WTC11 (cell line): ENCODE results near the gene PEX5.

Source experiments
- ESRRA ChIP-seq: sonication (generic); formaldehyde crosslinking; IDR thresholded peaks from 2 replicates; pipeline ENCODE4 v1.8.1; 2022; ENCODE audit warnings: mild to moderate bottlenecking, missing genetic modification reagents, borderline replicate concordance
- JUN ChIP-seq: sonication (generic); formaldehyde crosslinking; IDR thresholded peaks from 2 replicates; pipeline ENCODE4 v1.8.0; 2023; ENCODE audit warnings: mild to moderate bottlenecking, missing genetic modification reagents
- TF ChIP-seq, protein P1 (sequence below): sonication (generic); formaldehyde crosslinking; IDR thresholded peaks from 2 replicates; pipeline ENCODE4 v1.8.1; 2023; ENCODE audit warnings: mild to moderate bottlenecking, missing genetic modification reagents, borderline replicate concordance
- TF ChIP-seq, protein P2 (sequence below): fragments of 200-600 bp; IDR thresholded peaks from 2 replicates; pipeline ENCODE4 v1.8.0; 2022; ENCODE audit warnings: antibody characterized with exemption
- TF ChIP-seq, protein P3 (sequence below): sonication (generic); formaldehyde crosslinking; IDR thresholded peaks from 2 replicates; pipeline ENCODE4 v1.8.0; 2022; ENCODE audit warnings: mild to moderate bottlenecking, missing genetic modification reagents

DNA sequence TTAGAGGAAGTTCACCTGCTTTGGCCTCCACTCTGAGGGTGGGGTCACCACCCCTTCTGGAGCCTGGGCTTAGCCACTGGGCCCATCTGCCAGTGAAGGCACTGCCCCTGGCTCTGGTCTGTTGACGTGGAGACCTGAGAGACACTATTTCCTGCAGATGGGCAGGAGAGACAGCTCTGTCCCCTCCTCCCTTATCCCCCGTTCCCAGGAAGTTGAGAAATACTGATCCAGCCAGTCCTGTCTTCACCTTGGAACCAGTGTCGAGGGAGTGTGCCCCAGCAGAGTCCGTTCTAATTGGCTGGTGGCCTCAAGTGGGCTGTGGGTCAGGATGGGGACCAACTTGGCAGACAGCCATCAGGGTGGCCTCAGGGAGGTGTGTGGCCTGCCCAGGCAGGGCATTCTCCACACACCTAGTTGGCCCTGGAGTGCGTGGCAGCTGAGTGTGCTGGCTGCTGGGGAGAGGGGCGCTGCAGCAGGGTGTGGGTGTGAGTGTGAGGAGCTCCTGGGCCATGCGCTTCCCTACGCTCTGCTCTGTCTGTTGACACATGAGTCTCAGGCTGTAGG, 33.9 kb upstream of the PEX5 start:
- no peak for TF ChIP-seq JUN (CRISPR knock-in tag)
- TF ChIP-seq, protein P1, sequence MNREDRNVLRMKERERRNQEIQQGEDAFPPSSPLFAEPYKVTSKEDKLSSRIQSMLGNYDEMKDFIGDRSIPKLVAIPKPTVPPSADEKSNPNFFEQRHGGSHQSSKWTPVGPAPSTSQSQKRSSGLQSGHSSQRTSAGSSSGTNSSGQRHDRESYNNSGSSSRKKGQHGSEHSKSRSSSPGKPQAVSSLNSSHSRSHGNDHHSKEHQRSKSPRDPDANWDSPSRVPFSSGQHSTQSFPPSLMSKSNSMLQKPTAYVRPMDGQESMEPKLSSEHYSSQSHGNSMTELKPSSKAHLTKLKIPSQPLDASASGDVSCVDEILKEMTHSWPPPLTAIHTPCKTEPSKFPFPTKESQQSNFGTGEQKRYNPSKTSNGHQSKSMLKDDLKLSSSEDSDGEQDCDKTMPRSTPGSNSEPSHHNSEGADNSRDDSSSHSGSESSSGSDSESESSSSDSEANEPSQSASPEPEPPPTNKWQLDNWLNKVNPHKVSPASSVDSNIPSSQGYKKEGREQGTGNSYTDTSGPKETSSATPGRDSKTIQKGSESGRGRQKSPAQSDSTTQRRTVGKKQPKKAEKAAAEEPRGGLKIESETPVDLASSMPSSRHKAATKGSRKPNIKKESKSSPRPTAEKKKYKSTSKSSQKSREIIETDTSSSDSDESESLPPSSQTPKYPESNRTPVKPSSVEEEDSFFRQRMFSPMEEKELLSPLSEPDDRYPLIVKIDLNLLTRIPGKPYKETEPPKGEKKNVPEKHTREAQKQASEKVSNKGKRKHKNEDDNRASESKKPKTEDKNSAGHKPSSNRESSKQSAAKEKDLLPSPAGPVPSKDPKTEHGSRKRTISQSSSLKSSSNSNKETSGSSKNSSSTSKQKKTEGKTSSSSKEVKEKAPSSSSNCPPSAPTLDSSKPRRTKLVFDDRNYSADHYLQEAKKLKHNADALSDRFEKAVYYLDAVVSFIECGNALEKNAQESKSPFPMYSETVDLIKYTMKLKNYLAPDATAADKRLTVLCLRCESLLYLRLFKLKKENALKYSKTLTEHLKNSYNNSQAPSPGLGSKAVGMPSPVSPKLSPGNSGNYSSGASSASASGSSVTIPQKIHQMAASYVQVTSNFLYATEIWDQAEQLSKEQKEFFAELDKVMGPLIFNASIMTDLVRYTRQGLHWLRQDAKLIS (CRISPR knock-in tag), result no peak
- no peak for TF ChIP-seq ESRRA (CRISPR knock-in tag)
- TF ChIP-seq, protein P2, sequence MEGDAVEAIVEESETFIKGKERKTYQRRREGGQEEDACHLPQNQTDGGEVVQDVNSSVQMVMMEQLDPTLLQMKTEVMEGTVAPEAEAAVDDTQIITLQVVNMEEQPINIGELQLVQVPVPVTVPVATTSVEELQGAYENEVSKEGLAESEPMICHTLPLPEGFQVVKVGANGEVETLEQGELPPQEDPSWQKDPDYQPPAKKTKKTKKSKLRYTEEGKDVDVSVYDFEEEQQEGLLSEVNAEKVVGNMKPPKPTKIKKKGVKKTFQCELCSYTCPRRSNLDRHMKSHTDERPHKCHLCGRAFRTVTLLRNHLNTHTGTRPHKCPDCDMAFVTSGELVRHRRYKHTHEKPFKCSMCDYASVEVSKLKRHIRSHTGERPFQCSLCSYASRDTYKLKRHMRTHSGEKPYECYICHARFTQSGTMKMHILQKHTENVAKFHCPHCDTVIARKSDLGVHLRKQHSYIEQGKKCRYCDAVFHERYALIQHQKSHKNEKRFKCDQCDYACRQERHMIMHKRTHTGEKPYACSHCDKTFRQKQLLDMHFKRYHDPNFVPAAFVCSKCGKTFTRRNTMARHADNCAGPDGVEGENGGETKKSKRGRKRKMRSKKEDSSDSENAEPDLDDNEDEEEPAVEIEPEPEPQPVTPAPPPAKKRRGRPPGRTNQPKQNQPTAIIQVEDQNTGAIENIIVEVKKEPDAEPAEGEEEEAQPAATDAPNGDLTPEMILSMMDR, result no peak
- TF ChIP-seq, protein P3, sequence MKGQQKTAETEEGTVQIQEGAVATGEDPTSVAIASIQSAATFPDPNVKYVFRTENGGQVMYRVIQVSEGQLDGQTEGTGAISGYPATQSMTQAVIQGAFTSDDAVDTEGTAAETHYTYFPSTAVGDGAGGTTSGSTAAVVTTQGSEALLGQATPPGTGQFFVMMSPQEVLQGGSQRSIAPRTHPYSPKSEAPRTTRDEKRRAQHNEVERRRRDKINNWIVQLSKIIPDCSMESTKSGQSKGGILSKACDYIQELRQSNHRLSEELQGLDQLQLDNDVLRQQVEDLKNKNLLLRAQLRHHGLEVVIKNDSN (CRISPR knock-in tag), result no peak
